ENCODE data around the gene KAT6B. TPM values are rescaled to one million over a fixed set of nuclear protein-coding genes. Genes with fewer than 3 reads are reported as not detected.

Gene KAT6B
- total and polyA plus RNA-seq, 4 donors = 5.0 to 161 (median 21.0) TPM

DNA sequence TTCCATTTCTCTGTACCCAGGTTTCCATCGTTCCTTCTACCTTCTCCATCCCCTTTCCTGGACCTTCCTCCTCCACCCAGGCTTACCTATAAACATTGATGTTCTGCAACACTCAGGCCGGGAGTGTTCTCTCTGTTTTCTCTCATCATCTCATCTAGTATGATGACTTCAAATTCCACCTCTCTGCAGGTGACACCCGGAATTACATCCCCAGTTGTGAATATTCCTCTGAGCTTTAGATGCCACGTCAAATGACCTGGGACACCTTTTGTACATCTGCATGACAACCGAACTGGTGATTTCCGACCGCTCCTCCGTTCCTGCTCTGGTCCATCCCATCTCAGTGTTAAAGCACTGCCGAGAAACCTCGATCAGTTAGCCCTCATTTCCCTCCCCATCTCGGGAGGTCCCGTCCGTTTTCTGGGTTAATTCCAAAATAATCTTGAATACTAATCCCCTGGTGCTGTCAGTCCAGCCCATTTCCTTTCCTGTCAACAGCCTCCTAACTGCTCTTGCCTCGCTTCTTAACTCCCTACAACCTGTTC lies 208.4 kb downstream of the KAT6B start:
- DNase-seq (no peak), ATAC-seq (ENCODE audit: insufficient read depth, low FRiP score) (no peak)
- Histone ChIP-seq H3K27ac (ENCODE audit: low read depth in 1 of 2, low read length in 1 of 2) (no peak overlapping the region), H3K36me3 (ENCODE audit: control insufficient read depth in 4 of 4, insufficient read depth in 4 of 4, low read length in 4 of 4) (peaks cover 4 to 11% (median 6%) of the 10 kb centered on the region in 4 donors), H3K9me3 (ENCODE audit: control insufficient read depth in 4 of 4, insufficient read depth in 3 of 4, low read length in 3 of 4) (no peaks in the 10 kb centered on the region), H3K4me1 (ENCODE audit: control insufficient read depth in 5 of 5, insufficient read depth in 5 of 5, low read length in 5 of 5) (peaks cover 3 to 24% (median 8%) of the 10 kb centered on the region in 5 donors), H3K9ac (ENCODE audit: insufficient read depth in 1 of 2, low read length in 2 of 2) (no peak overlapping the region), H3K27me3 (ENCODE audit: control insufficient read depth in 3 of 3, insufficient read depth in 3 of 3, low read length in 2 of 3) (no peaks in the 10 kb centered on the region), H3K4me3 (no peak overlapping the region)
- WGBS, 2 donors = 80 to 84% methylated on average over 14 of the region's 14 CpGs
- TF ChIP-seq, protein P1, sequence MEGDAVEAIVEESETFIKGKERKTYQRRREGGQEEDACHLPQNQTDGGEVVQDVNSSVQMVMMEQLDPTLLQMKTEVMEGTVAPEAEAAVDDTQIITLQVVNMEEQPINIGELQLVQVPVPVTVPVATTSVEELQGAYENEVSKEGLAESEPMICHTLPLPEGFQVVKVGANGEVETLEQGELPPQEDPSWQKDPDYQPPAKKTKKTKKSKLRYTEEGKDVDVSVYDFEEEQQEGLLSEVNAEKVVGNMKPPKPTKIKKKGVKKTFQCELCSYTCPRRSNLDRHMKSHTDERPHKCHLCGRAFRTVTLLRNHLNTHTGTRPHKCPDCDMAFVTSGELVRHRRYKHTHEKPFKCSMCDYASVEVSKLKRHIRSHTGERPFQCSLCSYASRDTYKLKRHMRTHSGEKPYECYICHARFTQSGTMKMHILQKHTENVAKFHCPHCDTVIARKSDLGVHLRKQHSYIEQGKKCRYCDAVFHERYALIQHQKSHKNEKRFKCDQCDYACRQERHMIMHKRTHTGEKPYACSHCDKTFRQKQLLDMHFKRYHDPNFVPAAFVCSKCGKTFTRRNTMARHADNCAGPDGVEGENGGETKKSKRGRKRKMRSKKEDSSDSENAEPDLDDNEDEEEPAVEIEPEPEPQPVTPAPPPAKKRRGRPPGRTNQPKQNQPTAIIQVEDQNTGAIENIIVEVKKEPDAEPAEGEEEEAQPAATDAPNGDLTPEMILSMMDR (IDR thresholded peaks at IDR 0.05; ENCODE audit: control extremely low read depth, extremely low read depth) = no peak

DNA sequence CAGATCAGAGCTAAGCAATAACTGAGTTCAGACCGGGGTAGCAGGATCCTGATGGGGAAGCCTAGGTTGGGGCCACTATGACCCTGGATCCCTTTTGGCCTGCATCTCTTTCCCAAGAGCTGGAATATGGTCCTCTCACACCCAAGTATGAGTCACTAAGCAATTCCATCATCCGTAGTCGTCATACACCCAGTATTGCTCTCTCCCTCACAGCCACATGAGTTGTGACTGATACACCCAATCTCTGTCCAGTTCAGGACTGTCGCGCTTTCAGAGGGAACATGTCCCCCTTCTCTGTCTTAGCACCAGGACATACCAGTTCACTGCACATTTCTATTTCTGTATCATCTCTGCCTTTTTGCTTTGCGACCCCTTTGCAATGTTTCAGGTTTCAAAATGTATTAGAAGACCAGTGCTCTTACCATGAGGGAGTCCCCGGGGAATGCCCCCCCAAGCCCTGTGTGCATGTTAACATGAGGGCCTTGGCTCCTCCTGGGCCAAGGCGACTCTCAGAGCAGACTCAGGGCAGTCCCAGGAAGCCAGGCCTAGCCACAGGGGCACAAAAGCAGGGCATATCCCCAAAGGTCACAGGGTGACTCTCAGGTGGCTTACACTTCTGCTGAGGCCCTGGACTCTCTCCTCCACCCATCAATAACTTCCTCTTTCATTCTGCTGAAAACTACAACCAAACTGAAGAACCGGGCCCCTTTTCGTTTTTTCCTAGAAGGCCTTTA lies 209.7 kb downstream of the KAT6B start:
- Histone ChIP-seq H3K9me3 (ENCODE audit: control insufficient read depth in 4 of 4, insufficient read depth in 3 of 4, low read length in 3 of 4) (no peaks in the 10 kb centered on the region), H3K36me3 (ENCODE audit: control insufficient read depth in 4 of 4, insufficient read depth in 4 of 4, low read length in 4 of 4) (no peaks in the 10 kb centered on the region), H3K4me3 (no peak overlapping the region), H3K27me3 (ENCODE audit: control insufficient read depth in 3 of 3, insufficient read depth in 3 of 3, low read length in 2 of 3) (no peaks in the 10 kb centered on the region), H3K4me1 (ENCODE audit: control insufficient read depth in 5 of 5, insufficient read depth in 5 of 5, low read length in 5 of 5) (peaks cover 0 to 11% (median 4%) of the 10 kb centered on the region in 5 donors), H3K9ac (ENCODE audit: insufficient read depth in 1 of 2, low read length in 2 of 2) (no peak overlapping the region), H3K27ac (ENCODE audit: low read depth in 1 of 2, low read length in 1 of 2) (no peak overlapping the region)
- ATAC-seq (ENCODE audit: insufficient read depth, low FRiP score) = no peak
- no peak for DNase-seq
- TF ChIP-seq, protein P1 (IDR thresholded peaks at IDR 0.05; ENCODE audit: control extremely low read depth, extremely low read depth) = no peak
- 88 to 91% methylated on average over 10 of the region's 10 CpGs for WGBS, 2 donors

- no peak for DNase-seq
- no peaks in the 10 kb centered on the region for H3K9me3 ChIP-seq (ENCODE audit: control insufficient read depth in 4 of 4, insufficient read depth in 3 of 4, low read length in 3 of 4)
- no peaks in the 10 kb centered on the region for H3K36me3 ChIP-seq (ENCODE audit: control insufficient read depth in 4 of 4, insufficient read depth in 4 of 4, low read length in 4 of 4)
- H3K27me3 ChIP-seq (ENCODE audit: control insufficient read depth in 3 of 3, insufficient read depth in 3 of 3, low read length in 2 of 3) = no peaks in the 10 kb centered on the region
- no peak overlapping the region for H3K4me3 ChIP-seq
- ATAC-seq (ENCODE audit: insufficient read depth, low FRiP score) = no peak
- H3K27ac ChIP-seq (ENCODE audit: low read depth in 1 of 2, low read length in 1 of 2) = no peak overlapping the region
- 94 to 97% methylated on average over 32 of the region's 32 CpGs for WGBS, 2 donors
- no peak overlapping the region for H3K9ac ChIP-seq (ENCODE audit: insufficient read depth in 1 of 2, low read length in 2 of 2)
- TF ChIP-seq, protein P1 (IDR thresholded peaks at IDR 0.05; ENCODE audit: control extremely low read depth, extremely low read depth) = no peak
- H3K4me1 ChIP-seq (ENCODE audit: control insufficient read depth in 5 of 5, insufficient read depth in 5 of 5, low read length in 5 of 5) = peaks cover 0 to 8% (median 4%) of the 10 kb centered on the region in 5 donors
These were observed 211.1 kb downstream of the KAT6B start for GRCh38 chr10:75037171-75038153.

Data from lung (tissue), 12 donors.